H1 (cell line): Measurements from ENCODE around the gene SCO2. TPM values are rescaled to one million over a fixed set of nuclear protein-coding genes. Genes with fewer than 3 reads are reported as not detected.

ENCODE experiments used
- CTCF ChIA-PET: fragments of 300-600 bp; sonication (Branson Sonifier 250); formaldehyde crosslinking; loops from one replicate; lab custom pipeline; 2021; ENCODE audit not compliant: partially characterized antibody; lab: Charles Lee
- POLR2A ChIA-PET: fragments of 300-600 bp; sonication (Branson Sonifier 250); formaldehyde crosslinking; loops from one replicate; lab custom pipeline; 2021; ENCODE audit warnings: inconsistent platforms; ENCODE audit not compliant: partially characterized antibody; lab: Charles Lee
- DNase-seq, 2 experiments: peaks; one replicate each; pipeline versions ENCODE4 v3.0.0 to v3.0.0-alpha.2; 2010 to 2022; ENCODE audit warnings: low spot score in 2 of 2, low read depth in 1 of 2, mixed read lengths in 1 of 2
- FAIRE-seq: peaks from 2 replicates; lab custom pipeline; 2011; peaks lifted over from hg19 to GRCh38; lab: Jason Lieb, UNC
- H2AFZ ChIP-seq: 2 replicates; pipeline ENCODE4 v1.8.1; 2012; ENCODE audit warnings: low read length, inconsistent platforms
- H2AK5ac ChIP-seq: 2 replicates; pipeline ENCODE4 v1.6.1; 2013; ENCODE audit warnings: low read depth, low read length
- H2BK120ac ChIP-seq: replicated peaks from 2 replicates; pipeline ENCODE3; 2013; ENCODE audit warnings: low read depth, low read length, inconsistent platforms
- H2BK12ac ChIP-seq: 2 replicates; pipeline ENCODE4 v1.6.1; 2013; ENCODE audit warnings: low read depth, low read length
- H2BK15ac ChIP-seq: 2 replicates; pipeline ENCODE4 v1.6.1; 2013; ENCODE audit warnings: low read length
- H2BK20ac ChIP-seq: 2 replicates; pipeline ENCODE4 v1.6.1; 2013; ENCODE audit warnings: low read length
- H2BK5ac ChIP-seq: 2 replicates; pipeline ENCODE4 v1.6.1; 2013; ENCODE audit warnings: low read depth, low read length
- H3K14ac ChIP-seq: 2 replicates; pipeline ENCODE4 v1.6.1; 2013; ENCODE audit warnings: inconsistent platforms; ENCODE audit not compliant: insufficient read length
- H3K18ac ChIP-seq: 2 replicates; pipeline ENCODE4 v1.6.1; 2013; ENCODE audit warnings: low read length; ENCODE audit errors: extremely low read depth
- H3K23ac ChIP-seq: 2 replicates; pipeline ENCODE4 v1.6.1; 2013; ENCODE audit warnings: inconsistent platforms; ENCODE audit not compliant: insufficient read length
- H3K23me2 ChIP-seq: 2 replicates; pipeline ENCODE4 v1.6.1; 2013; ENCODE audit warnings: low read depth, low read length
- H3K27ac ChIP-seq: 2 replicates; pipeline ENCODE4 v1.6.1; 2011; ENCODE audit warnings: low read depth, low read length, inconsistent platforms
- H3K27me3 ChIP-seq, 4 experiments: replicated peaks in 1 of 4; 1 replicate in 1 of 4; 2 replicates in 3 of 4; pipeline versions ENCODE4 v1.6.1 to v1.8.1; 2011 to 2013; ENCODE audit warnings: low read length in 3 of 4, mild to moderate bottlenecking in 3 of 4, inconsistent platforms in 2 of 4, mixed read lengths in 2 of 4, moderate library complexity in 1 of 4; ENCODE audit not compliant: control insufficient read depth in 3 of 4, insufficient read depth in 3 of 4; ENCODE audit errors: extremely low read depth in 1 of 4
- H3K36me3 ChIP-seq, 4 experiments: 2 replicates each; pipeline versions ENCODE4 v1.6.1 to v1.8.1; 2011 to 2013; ENCODE audit warnings: mild to moderate bottlenecking in 4 of 4, low read length in 3 of 4, moderate library complexity in 2 of 4, control low read depth in 1 of 4, inconsistent platforms in 1 of 4; ENCODE audit not compliant: insufficient read depth in 4 of 4, control insufficient read depth in 2 of 4
- H3K4ac ChIP-seq: replicated peaks from 2 replicates; pipeline ENCODE3; 2013; ENCODE audit warnings: low read length, low read depth, mixed read lengths, inconsistent platforms; ENCODE audit not compliant: insufficient read length
- H3K4me1 ChIP-seq, 4 experiments: replicated peaks in 1 of 4; 1 replicate in 1 of 4; 2 replicates in 3 of 4; pipeline versions ENCODE4 v1.6.1 to v1.8.1; 2011 to 2013; ENCODE audit warnings: low read length in 3 of 4, inconsistent platforms in 2 of 4, mixed read lengths in 1 of 4; ENCODE audit not compliant: insufficient read depth in 4 of 4, control insufficient read depth in 3 of 4
- H3K4me2 ChIP-seq, 2 experiments: 2 replicates each; pipeline versions ENCODE4 v1.6.1 to v1.8.1; 2011 to 2013; ENCODE audit warnings: low read depth in 2 of 2, low read length in 2 of 2, control low read depth in 1 of 2, inconsistent platforms in 1 of 2, mild to moderate bottlenecking in 1 of 2; ENCODE audit not compliant: insufficient read depth in 1 of 2
- H3K4me3 ChIP-seq, 4 experiments: fragments of 200-600, 300-600 bp in 1 of 4; sonication (generic), shearing (Covaris generic), sonication (Bioruptor Twin) in 1 of 4; 2 replicates each; pipeline versions ENCODE4 v1.5.1 to v1.8.1; 2011 to 2016; ENCODE audit warnings: low read length in 4 of 4, low read depth in 3 of 4, control low read depth in 2 of 4, inconsistent platforms in 2 of 4, mild to moderate bottlenecking in 2 of 4, mixed read lengths in 1 of 4, moderate library complexity in 1 of 4; ENCODE audit not compliant: insufficient read depth in 2 of 4; ENCODE audit errors: extremely low read depth in 1 of 4
- H3K56ac ChIP-seq: replicated peaks from 2 replicates; pipeline ENCODE3; 2013; ENCODE audit warnings: low read depth, mild to moderate bottlenecking, mixed read lengths, low read length, inconsistent platforms; ENCODE audit not compliant: insufficient read length
- H3K79me1 ChIP-seq: 2 replicates; pipeline ENCODE4 v1.6.1; 2013; ENCODE audit warnings: low read depth, low read length, control low read depth
- H3K79me2 ChIP-seq, 2 experiments: 2 replicates each; pipeline versions ENCODE4 v1.6.1 to v1.8.1; 2012 to 2013; ENCODE audit warnings: low read length in 2 of 2, mild to moderate bottlenecking in 2 of 2, inconsistent platforms in 1 of 2; ENCODE audit not compliant: insufficient read depth in 2 of 2, control insufficient read depth in 1 of 2
- H3K9ac ChIP-seq, 4 experiments: replicated peaks in 1 of 4; 1 replicate in 1 of 4; 2 replicates in 3 of 4; pipeline versions ENCODE4 v1.6.1 to v1.8.1; 2011 to 2013; ENCODE audit warnings: low read depth in 3 of 4, low read length in 3 of 4, control low read depth in 2 of 4, mild to moderate bottlenecking in 2 of 4, moderate library complexity in 2 of 4, inconsistent platforms in 1 of 4; ENCODE audit errors: extremely low read depth in 1 of 4
- H3K9me3 ChIP-seq, 2 experiments: 2 replicates each; pipeline versions ENCODE4 v1.6.1 to v1.8.1; 2012 to 2013; ENCODE audit warnings: mild to moderate bottlenecking in 2 of 2, moderate library complexity in 2 of 2, control low read depth in 1 of 2, inconsistent platforms in 1 of 2, low read depth in 1 of 2, low read length in 1 of 2, mixed read lengths in 1 of 2; ENCODE audit not compliant: insufficient read depth in 2 of 2
- H4K20me1 ChIP-seq, 2 experiments: replicated peaks in 1 of 2; 2 replicates each; pipeline versions ENCODE3 to v1.8.1; 2011 to 2013; ENCODE audit warnings: inconsistent platforms in 2 of 2, low read length in 2 of 2, mild to moderate bottlenecking in 1 of 2; ENCODE audit not compliant: insufficient read depth in 2 of 2, control insufficient read depth in 1 of 2
- H4K5ac ChIP-seq: 2 replicates; pipeline ENCODE4 v1.6.1; 2013; ENCODE audit warnings: low read length, low read depth, mixed read lengths, inconsistent platforms; ENCODE audit not compliant: insufficient read length
- H4K8ac ChIP-seq: 2 replicates; pipeline ENCODE4 v1.8.0; 2013; ENCODE audit warnings: mild to moderate bottlenecking, moderate library complexity, low read length, inconsistent platforms; ENCODE audit not compliant: insufficient read depth; ENCODE audit errors: extremely low read depth
- H4K91ac ChIP-seq: replicated peaks from 2 replicates; pipeline ENCODE3; 2013; ENCODE audit warnings: low read length, mixed read lengths, inconsistent platforms; ENCODE audit not compliant: insufficient read length
- BCL11A ChIP-seq, 2 experiments: IDR thresholded peaks; one replicate each; pipeline ENCODE4 v1.6.1; 2011; ENCODE audit warnings: low read depth in 2 of 2, low read length in 2 of 2, mild to moderate bottlenecking in 2 of 2
- CEBPB ChIP-seq: IDR thresholded peaks from 2 replicates; pipeline ENCODE4 v1.6.1; 2012; ENCODE audit warnings: low read depth, low read length
- E2F6 ChIP-seq: IDR thresholded peaks from 2 replicates; pipeline ENCODE4 v1.6.1; 2012; ENCODE audit warnings: inconsistent platforms
- GABPA ChIP-seq: IDR thresholded peaks from 2 replicates; pipeline ENCODE4 v1.6.1; 2011; ENCODE audit warnings: mild to moderate bottlenecking, low read length, moderate library complexity, borderline replicate concordance; ENCODE audit not compliant: insufficient read depth
- GTF2F1 ChIP-seq: IDR thresholded peaks from 2 replicates; pipeline ENCODE4 v1.6.1; 2012; ENCODE audit warnings: low read depth, low read length, improper control_type of control experiment, borderline replicate concordance
- NANOG ChIP-seq: IDR thresholded peaks from 2 replicates; pipeline ENCODE4 v1.6.1; 2011; ENCODE audit warnings: low read length, low read depth, mild to moderate bottlenecking, inconsistent platforms; ENCODE audit not compliant: insufficient read depth, poor library complexity, severe bottlenecking
- PHF8 ChIP-seq: fragments of 200-600 bp; sonication (generic); conservative IDR thresholded peaks from 2 replicates; pipeline ENCODE4 v1.7.1; 2012; ENCODE audit warnings: low read depth, mild to moderate bottlenecking, inconsistent platforms, low read length, moderate library complexity
- RFX5 ChIP-seq: IDR thresholded peaks from 2 replicates; pipeline ENCODE4 v1.6.1; 2011; ENCODE audit warnings: low read depth, low read length, improper control_type of control experiment, borderline replicate concordance
- SUZ12 ChIP-seq: fragments of 200-600 bp; sonication (generic); IDR thresholded peaks from 2 replicates; pipeline ENCODE4 v1.6.1; 2012; ENCODE audit warnings: mild to moderate bottlenecking, inconsistent platforms, low read length, moderate library complexity, mixed read lengths
- TAF1 ChIP-seq: IDR thresholded peaks from 2 replicates; pipeline ENCODE4 v1.6.1; 2011; ENCODE audit warnings: mild to moderate bottlenecking, low read depth, low read length
- TCF12 ChIP-seq: IDR thresholded peaks from 2 replicates; pipeline ENCODE4 v1.6.1; 2011; ENCODE audit warnings: low read depth, mild to moderate bottlenecking, low read length
- ZNF274 ChIP-seq: IDR thresholded peaks from 2 replicates; pipeline ENCODE4 v1.7.0; 2012; ENCODE audit warnings: low read length, borderline replicate concordance; ENCODE audit errors: extremely low read depth
- WGBS, 2 experiments: shearing (Covaris generic) in 1 of 2; methylation state at CpG; one replicate each; pipeline versions ENCODE4 v1.1.6 to v1.1.7; 2013 to 2015; ENCODE audit warnings: low lambda C conversion rate in 2 of 2, mixed read lengths in 2 of 2, inconsistent platforms in 1 of 2, low coverage in 1 of 2, missing lambda C conversion rate in 1 of 2; ENCODE audit not compliant: insufficient replicate concordance in 2 of 2, insufficient coverage in 1 of 2, insufficient read length in 1 of 2; ENCODE audit errors: extremely low coverage in 1 of 2, missing lambda C conversion rate in 1 of 2; 5-methylcytosine and 5-hydroxymethylcytosine counted together
- polyA plus RNA-seq, 7 experiments: library from polyadenylated mRNA; depleted of rRNA in 3 of 7; stranded (reverse) in 5 of 7; unstranded in 2 of 7; fragments of >200 nt in 5 of 7; fragments of 200-250 nt in 2 of 7; gene quantifications; 1 replicate in 5 of 7; 2 replicates in 1 of 7; 4 replicates in 1 of 7; pipeline versions ENCODE4 v1.2.1 to v1.2.3, GENCODE V29; 2011 to 2013; ENCODE audit warnings: missing spikeins in 2 of 7, mixed read lengths in 2 of 7
- total RNA-seq: library from RNA; stranded (reverse); fragmentation: NEBNext Ultra II Directional; extraction: Animal tissue kit (Norgen Biotek cat#: 25700); gene quantifications from 2 replicates; pipeline ENCODE4 v1.2.1, GENCODE V29; 2021

Gene SCO2
- total and polyA plus RNA-seq, 2 of the 8 experiments (the other 6 are each of a cell fraction or from before 2014, with no cell fraction given), result 2.0 TPM; not detected in 1

DNA sequence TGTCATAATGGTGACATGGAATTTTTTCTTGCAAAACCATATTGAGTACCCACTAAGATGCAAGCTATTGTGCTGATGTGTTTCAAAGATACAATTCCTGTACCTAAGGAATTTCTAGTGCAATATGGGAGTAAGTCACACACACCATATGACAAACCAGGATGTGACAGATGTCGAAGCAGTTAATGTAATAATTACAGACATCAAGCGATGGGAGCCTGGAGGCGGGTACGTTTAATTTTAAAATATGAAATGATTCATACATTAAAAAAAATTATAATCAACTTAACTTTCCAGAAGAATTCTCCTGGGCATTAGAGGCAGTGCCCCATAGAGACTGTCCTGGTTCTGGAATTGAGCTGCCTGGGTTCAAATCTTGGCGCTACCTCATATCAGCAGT lies 31.3 kb upstream of the SCO2 start:
- H3K27ac ChIP-seq, result no peak overlapping the region
- no peak overlapping the region for H3K56ac ChIP-seq
- H3K9me3 ChIP-seq, result no peaks in the 10 kb centered on the region
- H4K8ac ChIP-seq, result no peak overlapping the region
- no peak overlapping the region for H2BK20ac ChIP-seq
- peaks cover 0 to 3% (median 1%) of the 10 kb centered on the region in 4 experiments; a peak in 3 of 7 replicates for H3K4me1 ChIP-seq
- no peak overlapping the region for H2AK5ac ChIP-seq
- no peaks in the 10 kb centered on the region for H3K79me2 ChIP-seq
- WGBS, 2 experiments, result 94% methylated on average over 5 of the region's 5 CpGs; no CpG with 5 or more reads in 1 of the 2 experiments
- no peak overlapping the region for H3K14ac ChIP-seq
- no peaks in the 10 kb centered on the region for H3K36me3 ChIP-seq
- FAIRE-seq, result no peak
- H4K5ac ChIP-seq, result no peak overlapping the region
- CTCF ChIA-PET, result interaction anchor here (1.1 to 1.6 kb wide), 3 partner anchors 9 to 64 kb away, joined by 3 to 5 read pairs (median 3); no protein-coding TSS in a partner anchor
- H3K23ac ChIP-seq, result no peak overlapping the region
- TF ChIP-seq BCL11A (IDR thresholded peaks at IDR 0.05; ENCODE audit: low read depth in 2 of 2, low read length in 2 of 2) (no peak), CEBPB (no peak), ZNF274 (no peak), TCF12 (no peak), GTF2F1 (no peak), TAF1 (no peak), NANOG (no peak), E2F6 (no peak), SUZ12 (no peak), PHF8 (no peak), RFX5 (no peak), GABPA (no peak)
- H3K27me3 ChIP-seq, result 0 out of 7 replicates have a peak, but pooled peaks cover 0 to 2% (median 0%) of the 10 kb centered on the region in 4 experiments
- POLR2A ChIA-PET, result interaction anchor here (1.8 to 2.9 kb wide), 2 partner anchors 10 to 21 kb away, joined by 7 to 8 read pairs; partner anchors contain the start of gene CPT1B
- H3K18ac ChIP-seq, result no peak overlapping the region
- no peak overlapping the region for H2BK5ac ChIP-seq
- H4K91ac ChIP-seq, result no peak overlapping the region
- no peak overlapping the region for H3K4ac ChIP-seq
- no peaks in the 10 kb centered on the region for H3K79me1 ChIP-seq
- H2BK12ac ChIP-seq, result no peak overlapping the region
- DNase-seq, result no peak
- H2BK120ac ChIP-seq, result no peak overlapping the region
- H2AFZ ChIP-seq, result no peak overlapping the region
- H3K4me2 ChIP-seq, result no peak overlapping the region
- no peak overlapping the region for H3K9ac ChIP-seq
- H2BK15ac ChIP-seq, result no peak overlapping the region
- H3K4me3 ChIP-seq, result no peak overlapping the region
- no peaks in the 10 kb centered on the region for H4K20me1 ChIP-seq
- no peaks in the 10 kb centered on the region for H3K23me2 ChIP-seq
